ENCODE data around the gene ARMC2.

ARMC2 gene

DNA sequence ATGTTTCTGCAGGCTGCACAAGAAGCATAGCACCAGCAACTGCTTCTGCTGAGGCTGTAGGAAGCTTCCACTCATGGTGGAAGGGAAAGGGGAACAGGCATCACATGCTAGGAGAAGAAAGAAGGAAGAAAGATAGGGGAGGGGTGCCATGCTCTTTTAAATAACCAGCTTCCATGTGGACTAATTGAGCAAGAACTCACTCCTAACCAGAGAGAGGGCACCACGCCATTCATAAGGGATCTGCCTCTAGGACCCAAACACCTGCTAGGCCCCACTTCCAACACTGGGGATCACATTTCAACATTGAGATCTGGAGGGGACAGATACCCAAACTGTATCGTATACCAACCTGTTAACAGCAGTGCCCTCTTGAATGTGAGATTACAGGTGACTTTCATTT is 46.9 kb upstream of the ARMC2 start:
- H3K27me3 ChIP-seq: peaks cover 23% of the 10 kb centered on the region
- H3K4me1 ChIP-seq (ENCODE audit: control insufficient read depth in 1 of 2, insufficient read depth in 1 of 2, low read depth in 1 of 2, low read length in 1 of 2): peaks cover 3 to 18% of the 10 kb centered on the region in 2 experiments
- H3K4me3 ChIP-seq (ENCODE audit: low read depth in 1 of 2, low read length in 1 of 2): no peak overlapping the region
- TF ChIP-seq, protein P1, sequence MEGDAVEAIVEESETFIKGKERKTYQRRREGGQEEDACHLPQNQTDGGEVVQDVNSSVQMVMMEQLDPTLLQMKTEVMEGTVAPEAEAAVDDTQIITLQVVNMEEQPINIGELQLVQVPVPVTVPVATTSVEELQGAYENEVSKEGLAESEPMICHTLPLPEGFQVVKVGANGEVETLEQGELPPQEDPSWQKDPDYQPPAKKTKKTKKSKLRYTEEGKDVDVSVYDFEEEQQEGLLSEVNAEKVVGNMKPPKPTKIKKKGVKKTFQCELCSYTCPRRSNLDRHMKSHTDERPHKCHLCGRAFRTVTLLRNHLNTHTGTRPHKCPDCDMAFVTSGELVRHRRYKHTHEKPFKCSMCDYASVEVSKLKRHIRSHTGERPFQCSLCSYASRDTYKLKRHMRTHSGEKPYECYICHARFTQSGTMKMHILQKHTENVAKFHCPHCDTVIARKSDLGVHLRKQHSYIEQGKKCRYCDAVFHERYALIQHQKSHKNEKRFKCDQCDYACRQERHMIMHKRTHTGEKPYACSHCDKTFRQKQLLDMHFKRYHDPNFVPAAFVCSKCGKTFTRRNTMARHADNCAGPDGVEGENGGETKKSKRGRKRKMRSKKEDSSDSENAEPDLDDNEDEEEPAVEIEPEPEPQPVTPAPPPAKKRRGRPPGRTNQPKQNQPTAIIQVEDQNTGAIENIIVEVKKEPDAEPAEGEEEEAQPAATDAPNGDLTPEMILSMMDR (IDR thresholded peaks at IDR 0.05): no peak
- no peak overlapping the region for H3K27ac ChIP-seq
- H3K36me3 ChIP-seq: no peaks in the 10 kb centered on the region
- H3K9me3 ChIP-seq: no peaks in the 10 kb centered on the region

DNA sequence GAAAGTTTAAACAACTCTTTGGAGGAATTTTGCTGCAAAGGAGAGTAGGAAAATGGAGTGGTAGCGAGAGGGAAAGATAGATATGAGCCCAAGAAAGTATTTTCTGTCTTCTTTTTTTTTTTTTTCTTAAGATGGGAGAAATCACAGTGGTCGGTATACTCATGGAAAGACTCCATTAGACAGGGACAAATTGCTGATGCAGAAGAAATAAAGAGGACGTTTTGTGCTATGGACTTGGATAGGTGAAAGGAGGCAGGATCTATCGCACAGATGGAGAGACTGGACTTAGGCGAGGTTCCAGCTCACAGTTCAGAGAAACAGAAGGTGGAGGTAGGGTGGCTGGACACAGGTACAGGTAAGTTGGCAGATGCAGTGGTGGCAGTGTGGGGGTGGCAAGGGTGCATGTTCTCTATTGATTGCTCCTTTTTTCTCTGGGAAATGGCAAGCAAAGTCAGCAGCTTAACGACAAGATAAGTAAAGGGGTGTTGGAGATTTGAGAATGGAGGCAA is 44.2 kb upstream of the ARMC2 start:
- TF ChIP-seq, protein P1 (IDR thresholded peaks at IDR 0.05): no peak
- no peaks in the 10 kb centered on the region for H3K9me3 ChIP-seq
- no peaks in the 10 kb centered on the region for H3K36me3 ChIP-seq
- no peak overlapping the region for H3K27ac ChIP-seq
- H3K4me3 ChIP-seq (ENCODE audit: low read depth in 1 of 2, low read length in 1 of 2): no peak overlapping the region
- H3K27me3 ChIP-seq: peaks cover 9% of the 10 kb centered on the region
- peaks cover 0 to 11% of the 10 kb centered on the region in 2 experiments for H3K4me1 ChIP-seq (ENCODE audit: control insufficient read depth in 1 of 2, insufficient read depth in 1 of 2, low read depth in 1 of 2, low read length in 1 of 2)

DNA sequence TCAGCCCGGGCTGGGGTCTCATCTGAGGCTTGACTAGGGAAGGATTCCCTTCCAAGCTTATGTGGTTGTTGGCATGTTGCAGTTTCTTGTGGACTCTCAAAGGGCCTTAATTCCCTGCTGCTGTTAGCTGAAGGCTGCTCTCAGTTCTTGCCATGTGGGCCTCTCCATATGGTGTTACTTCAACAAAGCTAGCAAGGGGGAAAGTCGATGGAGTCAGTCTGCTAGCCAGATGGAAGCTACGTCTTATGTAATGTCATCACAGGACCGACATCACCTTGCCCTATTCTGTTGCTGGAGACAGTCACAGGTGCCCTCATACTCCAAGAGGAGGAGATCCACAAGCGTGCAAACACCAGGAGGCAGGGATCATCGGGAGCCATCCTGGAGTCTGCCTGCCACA is 43.3 kb upstream of the ARMC2 start:
- H3K27ac ChIP-seq: no peak overlapping the region
- H3K4me3 ChIP-seq (ENCODE audit: low read depth in 1 of 2, low read length in 1 of 2): no peak overlapping the region
- peaks cover 0 to 11% of the 10 kb centered on the region in 2 experiments for H3K4me1 ChIP-seq (ENCODE audit: control insufficient read depth in 1 of 2, insufficient read depth in 1 of 2, low read depth in 1 of 2, low read length in 1 of 2)
- H3K9me3 ChIP-seq: no peaks in the 10 kb centered on the region
- H3K27me3 ChIP-seq: no peaks in the 10 kb centered on the region
- TF ChIP-seq, protein P1 (IDR thresholded peaks at IDR 0.05): no peak
- H3K36me3 ChIP-seq: no peaks in the 10 kb centered on the region

DNA sequence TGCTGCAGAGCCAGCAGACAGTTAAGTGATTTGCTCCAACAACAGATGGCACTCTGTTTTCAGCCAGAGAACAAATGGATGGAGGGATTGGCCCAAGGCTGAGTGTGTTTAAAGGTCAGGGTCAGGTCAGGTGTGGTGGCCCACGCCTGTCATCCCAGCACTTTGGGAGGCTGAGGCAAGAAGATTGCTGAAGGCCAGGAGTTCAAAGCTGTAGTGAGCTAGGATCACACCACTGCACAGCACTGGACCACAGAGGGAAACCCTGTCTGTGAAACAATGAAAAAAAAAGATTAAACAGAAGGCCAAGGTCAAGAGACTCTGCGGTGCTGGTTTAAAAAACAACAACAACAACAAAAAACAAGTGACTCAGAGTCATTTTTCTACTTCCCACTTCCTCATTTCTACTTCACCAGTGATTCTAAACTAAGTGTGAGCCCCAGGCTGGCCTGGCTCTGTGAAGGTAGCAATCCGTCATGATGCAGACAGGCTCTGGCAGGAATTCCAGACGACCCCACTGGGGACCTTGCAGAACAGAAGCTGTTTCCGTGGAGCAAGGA is 42.5 kb upstream of the ARMC2 start:
- no peaks in the 10 kb centered on the region for H3K36me3 ChIP-seq
- TF ChIP-seq, protein P1 (IDR thresholded peaks at IDR 0.05): no peak
- no peaks in the 10 kb centered on the region for H3K27me3 ChIP-seq
- H3K27ac ChIP-seq: peak overlapping the region; percentile 65
- no peak overlapping the region for H3K4me3 ChIP-seq (ENCODE audit: low read depth in 1 of 2, low read length in 1 of 2)
- H3K9me3 ChIP-seq: no peaks in the 10 kb centered on the region
- H3K4me1 ChIP-seq (ENCODE audit: control insufficient read depth in 1 of 2, insufficient read depth in 1 of 2, low read depth in 1 of 2, low read length in 1 of 2): peaks cover 0 to 11% of the 10 kb centered on the region in 2 experiments

DNA sequence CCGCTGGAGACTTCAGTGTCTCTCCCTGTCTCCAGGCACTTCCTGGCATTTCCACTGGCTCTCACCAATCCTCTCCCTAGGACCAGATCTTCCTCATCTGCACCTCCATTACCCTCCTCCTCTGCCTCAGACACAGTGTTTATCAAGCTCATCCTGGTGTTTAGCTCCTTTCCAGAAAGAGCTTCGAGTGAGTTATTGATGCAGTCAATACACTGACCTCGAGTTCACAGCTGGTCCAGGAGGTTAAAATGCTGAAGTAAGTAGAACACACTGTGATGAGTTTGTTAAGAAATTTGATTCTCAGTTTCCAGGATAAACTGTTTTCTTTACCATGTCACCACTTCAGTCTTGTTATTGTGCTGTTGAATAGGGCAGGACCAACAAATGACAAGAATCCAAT is 42.1 kb upstream of the ARMC2 start:
- Histone ChIP-seq H3K36me3 (no peaks in the 10 kb centered on the region), H3K4me3 (ENCODE audit: low read depth in 1 of 2, low read length in 1 of 2) (no peak overlapping the region), H3K27ac (peak overlapping the region; percentile 65), H3K4me1 (ENCODE audit: control insufficient read depth in 1 of 2, insufficient read depth in 1 of 2, low read depth in 1 of 2, low read length in 1 of 2) (peaks cover 0 to 11% of the 10 kb centered on the region in 2 experiments), H3K9me3 (no peaks in the 10 kb centered on the region), H3K27me3 (no peaks in the 10 kb centered on the region)
- TF ChIP-seq, protein P1 (IDR thresholded peaks at IDR 0.05): no peak
